ENCODE data around the gene TRAPPC1. TPM values are rescaled to one million over a fixed set of nuclear protein-coding genes. Genes with fewer than 3 reads are reported as not detected.

TRAPPC1 gene
- total and polyA plus RNA-seq, 10 donors: 71.1 to 172 (median 114) TPM

DNA sequence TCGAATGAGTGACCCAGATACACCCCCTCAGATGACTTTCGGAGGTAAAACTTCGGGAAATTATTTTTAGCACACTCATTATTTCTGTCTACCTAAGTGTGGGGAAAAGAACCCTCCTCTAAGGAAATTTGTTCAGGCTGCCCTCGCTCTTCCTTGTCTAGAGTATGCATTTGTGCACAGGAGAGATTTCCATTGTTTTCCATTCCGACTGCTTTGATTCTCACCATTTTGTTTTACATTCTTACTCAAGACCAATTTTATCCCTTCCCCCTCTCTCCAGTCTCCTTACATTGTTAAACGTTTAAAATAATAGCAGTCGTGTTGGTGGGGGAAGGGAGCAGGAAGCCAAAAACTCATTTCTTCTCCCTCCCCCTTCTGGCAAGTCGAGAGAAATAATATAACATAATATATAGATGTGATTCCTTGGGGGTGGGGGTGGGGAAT is 44.7 kb downstream of the TRAPPC1 start:
- DNase-seq: no peak
- H3K4me1 ChIP-seq: peaks cover 31 to 80% (median 66%) of the 10 kb centered on the region in 6 donors
- no peaks in the 10 kb centered on the region for H3K27me3 ChIP-seq (replicated peaks in 1 of 7)
- peak overlapping the region; percentile 65 to 93 (median 78) for H3K4me3 ChIP-seq
- peak overlapping the region; percentile 81 to 97 (median 94) for H3K27ac ChIP-seq
- TF ChIP-seq, protein P1, sequence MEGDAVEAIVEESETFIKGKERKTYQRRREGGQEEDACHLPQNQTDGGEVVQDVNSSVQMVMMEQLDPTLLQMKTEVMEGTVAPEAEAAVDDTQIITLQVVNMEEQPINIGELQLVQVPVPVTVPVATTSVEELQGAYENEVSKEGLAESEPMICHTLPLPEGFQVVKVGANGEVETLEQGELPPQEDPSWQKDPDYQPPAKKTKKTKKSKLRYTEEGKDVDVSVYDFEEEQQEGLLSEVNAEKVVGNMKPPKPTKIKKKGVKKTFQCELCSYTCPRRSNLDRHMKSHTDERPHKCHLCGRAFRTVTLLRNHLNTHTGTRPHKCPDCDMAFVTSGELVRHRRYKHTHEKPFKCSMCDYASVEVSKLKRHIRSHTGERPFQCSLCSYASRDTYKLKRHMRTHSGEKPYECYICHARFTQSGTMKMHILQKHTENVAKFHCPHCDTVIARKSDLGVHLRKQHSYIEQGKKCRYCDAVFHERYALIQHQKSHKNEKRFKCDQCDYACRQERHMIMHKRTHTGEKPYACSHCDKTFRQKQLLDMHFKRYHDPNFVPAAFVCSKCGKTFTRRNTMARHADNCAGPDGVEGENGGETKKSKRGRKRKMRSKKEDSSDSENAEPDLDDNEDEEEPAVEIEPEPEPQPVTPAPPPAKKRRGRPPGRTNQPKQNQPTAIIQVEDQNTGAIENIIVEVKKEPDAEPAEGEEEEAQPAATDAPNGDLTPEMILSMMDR (IDR thresholded peaks at IDR 0.05 in 8 of 11, conservative IDR thresholded peaks at IDR 0.05 in 3 of 11): peak in 1 of 11 experiments; percentile 30
- no peak for TF ChIP-seq POLR2AphosphoS5 (IDR thresholded peaks at IDR 0.05)
- intact Hi-C loops (cut with DNase I; ENCODE audit: low total_unique reads): no loop called here
- 2 to 3% (median 2%) methylated on average over 8 of the region's 8 CpGs for WGBS, 5 donors
- peaks cover 0 to 31% (median 20%) of the 10 kb centered on the region in 6 donors for H3K36me3 ChIP-seq
- no peaks in the 10 kb centered on the region for H3K9me3 ChIP-seq

DNA sequence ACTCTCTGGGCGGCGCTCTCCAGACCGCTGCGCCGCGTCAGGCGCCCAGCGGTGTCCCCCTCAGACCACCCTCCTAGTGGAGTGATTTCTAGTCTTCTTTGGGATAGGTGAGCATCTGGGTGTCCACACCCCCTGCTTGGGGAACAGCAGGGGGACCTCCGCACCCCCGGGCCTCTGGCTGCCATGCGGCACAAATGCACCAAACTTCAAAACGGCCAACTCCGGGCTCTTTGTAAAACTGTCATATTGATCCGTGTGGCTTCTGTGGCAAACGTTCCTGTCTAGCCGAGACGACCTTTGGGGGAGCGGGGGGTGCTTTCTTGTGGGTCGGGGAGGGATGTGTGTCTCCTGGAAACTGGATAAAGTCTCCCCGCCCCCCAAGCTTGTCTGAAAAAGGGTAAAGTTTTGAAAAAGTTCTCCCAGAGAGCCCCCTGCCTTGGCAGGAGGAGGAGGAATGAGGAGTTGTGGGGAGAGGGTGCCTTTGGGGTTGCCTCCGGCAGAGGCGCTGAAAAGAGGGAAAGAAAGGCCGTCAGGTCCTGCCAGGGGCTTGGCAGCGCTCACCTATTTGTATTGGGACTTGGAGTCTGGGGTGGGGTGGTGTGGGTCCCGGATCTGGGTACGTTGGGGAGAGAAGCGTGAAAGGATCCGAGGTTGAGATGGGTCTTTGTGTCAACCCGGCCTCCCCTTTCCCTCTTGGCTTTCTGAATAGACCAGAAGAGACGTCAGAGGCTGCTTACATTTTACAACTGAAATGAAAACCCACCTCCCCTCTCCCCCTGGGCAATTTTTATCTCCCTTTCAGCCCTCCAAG is 45.3 kb downstream of the TRAPPC1 start:
- 2 to 4% (median 3%) methylated on average over 24 to 30 of the region's 30 CpGs for WGBS, 5 donors
- Histone ChIP-seq H3K36me3 (peaks cover 0 to 31% (median 17%) of the 10 kb centered on the region in 6 donors), H3K9me3 (no peaks in the 10 kb centered on the region), H3K27ac (peak overlapping the region; percentile 81 to 97 (median 94)), H3K27me3 (replicated peaks in 1 of 7) (no peaks in the 10 kb centered on the region), H3K4me3 (peak overlapping the region; percentile 65 to 93 (median 78)), H3K4me1 (peaks cover 31 to 86% (median 72%) of the 10 kb centered on the region in 6 donors)
- intact Hi-C loops (cut with DNase I; ENCODE audit: low total_unique reads): no loop called here
- DNase-seq: no peak
- TF ChIP-seq, protein P1 (IDR thresholded peaks at IDR 0.05 in 8 of 11, conservative IDR thresholded peaks at IDR 0.05 in 3 of 11): no peak
- TF ChIP-seq POLR2AphosphoS5 (IDR thresholded peaks at IDR 0.05): no peak
- no peak for TF ChIP-seq POLR2A (IDR thresholded peaks at IDR 0.05)

DNA sequence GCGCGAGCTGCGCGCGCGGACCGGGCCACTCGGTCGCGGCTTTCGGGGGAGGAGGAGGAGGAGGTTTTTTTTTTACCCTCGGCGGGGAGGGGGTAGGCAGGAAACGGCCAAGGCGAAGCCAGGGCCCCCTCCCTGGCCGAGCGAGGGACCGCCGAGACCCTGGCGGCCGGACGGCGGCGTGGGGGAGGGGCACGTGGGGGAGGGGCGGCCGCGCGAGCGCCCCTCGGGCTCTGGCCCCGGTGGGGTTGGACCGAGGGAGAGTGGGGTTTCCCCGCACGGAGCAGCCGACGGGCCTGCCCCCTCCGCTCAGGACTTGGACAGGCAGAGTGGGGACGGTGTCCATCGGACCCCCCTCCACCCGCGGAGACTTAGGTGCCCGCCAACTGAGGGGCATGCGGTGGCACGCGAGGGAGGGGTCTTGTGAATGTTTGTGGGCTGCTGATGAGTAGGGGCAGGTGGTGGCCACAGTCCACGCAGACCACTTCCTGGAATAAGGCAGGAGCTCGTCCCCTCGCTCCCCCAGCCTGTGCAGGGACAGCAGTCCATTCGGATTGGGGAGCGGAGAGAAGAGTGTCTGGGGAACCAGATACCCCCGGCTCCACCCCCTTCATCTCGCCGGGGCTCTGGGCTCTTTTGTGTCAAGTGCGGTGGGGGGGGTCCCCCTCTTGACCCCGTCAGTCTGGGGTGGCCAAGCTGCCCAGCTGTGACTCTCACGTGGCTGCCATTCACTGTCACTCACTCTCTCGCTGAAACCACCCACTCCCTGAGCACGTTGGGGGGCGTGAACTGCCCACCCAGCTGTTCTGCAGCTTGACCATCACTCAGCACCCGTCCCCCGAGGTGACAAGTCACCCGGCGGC is 46.1 kb downstream of the TRAPPC1 start:
- 0 to 1% (median 1%) methylated on average over 40 to 64 of the region's 64 CpGs for WGBS, 5 donors
- peak overlapping the region; percentile 65 to 93 (median 78) for H3K4me3 ChIP-seq
- peaks cover 0 to 31% (median 14%) of the 10 kb centered on the region in 6 donors for H3K36me3 ChIP-seq
- intact Hi-C loops (cut with DNase I; ENCODE audit: low total_unique reads): no loop called here
- peak overlapping the region; percentile 81 to 97 (median 94) for H3K27ac ChIP-seq
- no peaks in the 10 kb centered on the region for H3K9me3 ChIP-seq
- DNase-seq: peak; percentile 88
- no peaks in the 10 kb centered on the region for H3K27me3 ChIP-seq (replicated peaks in 1 of 7)
- TF ChIP-seq POLR2A (IDR thresholded peaks at IDR 0.05): no peak
- TF ChIP-seq POLR2AphosphoS5 (IDR thresholded peaks at IDR 0.05): peak; percentile 7 to 67 (median 54)
- TF ChIP-seq, protein P1 (IDR thresholded peaks at IDR 0.05 in 8 of 11, conservative IDR thresholded peaks at IDR 0.05 in 3 of 11): peak in 1 of 11 experiments; percentile 12
- peaks cover 31 to 91% (median 81%) of the 10 kb centered on the region in 6 donors for H3K4me1 ChIP-seq

Measured in spleen (tissue), 11 donors.